Hematopoietic multipotent progenitor cell treated with erythropoietin and hydrocortisone succinate and interleukin-3 and kit ligand, for 15 days (in vitro differentiated cells): ENCODE data around the gene ANKS1B.

ENCODE experiments used
- DNase-seq: peaks from one replicate; pipeline ENCODE4 v3.0.0-alpha.2; 2015; ENCODE audit warnings: low spot score

ANKS1B gene

GRCh38 chr12:99450036-99450630, 534.6 kb downstream of the ANKS1B start:
- DNase-seq: no peak

DNA sequence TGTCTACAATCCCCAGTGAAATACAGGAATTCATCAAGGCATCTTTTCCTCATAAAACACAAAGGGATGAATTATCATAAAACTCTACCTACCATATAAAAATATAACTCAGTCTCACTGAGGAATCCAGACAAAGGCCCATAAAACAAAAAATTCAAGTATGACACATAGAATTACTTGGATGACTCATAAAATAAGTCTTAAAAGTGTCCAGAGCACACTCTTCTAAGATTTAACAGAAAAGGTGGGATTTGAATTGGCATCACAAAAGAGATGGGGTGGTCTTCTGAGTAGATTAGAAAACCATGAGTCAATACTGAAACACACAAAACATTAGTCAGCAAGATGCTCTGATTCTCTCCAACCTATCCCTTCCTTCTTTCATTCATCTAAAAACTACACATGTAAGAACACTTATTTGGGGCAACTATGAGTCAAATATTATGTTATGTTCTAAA, 539.8 kb downstream of the ANKS1B start:
- no peak for DNase-seq

DNA sequence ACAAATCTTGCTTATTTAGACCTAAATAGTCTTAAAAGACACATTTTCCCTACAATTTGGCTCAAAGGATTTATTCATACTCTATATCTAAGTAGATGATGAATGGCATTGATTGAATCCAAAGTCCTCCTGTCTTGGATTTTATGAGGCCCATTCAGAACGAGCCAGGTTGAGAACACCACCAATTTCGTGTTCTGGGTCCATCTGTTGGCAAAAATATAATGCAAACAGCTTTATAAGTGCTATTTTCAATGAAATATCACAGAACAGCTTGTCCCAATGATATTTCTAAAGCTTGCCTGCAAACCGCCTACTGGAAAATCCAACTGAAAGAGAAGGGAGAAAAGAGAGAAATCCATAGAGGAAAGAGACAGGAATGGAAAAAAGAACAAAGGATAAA, 542.0 kb downstream of the ANKS1B start:
- DNase-seq: no peak

DNA sequence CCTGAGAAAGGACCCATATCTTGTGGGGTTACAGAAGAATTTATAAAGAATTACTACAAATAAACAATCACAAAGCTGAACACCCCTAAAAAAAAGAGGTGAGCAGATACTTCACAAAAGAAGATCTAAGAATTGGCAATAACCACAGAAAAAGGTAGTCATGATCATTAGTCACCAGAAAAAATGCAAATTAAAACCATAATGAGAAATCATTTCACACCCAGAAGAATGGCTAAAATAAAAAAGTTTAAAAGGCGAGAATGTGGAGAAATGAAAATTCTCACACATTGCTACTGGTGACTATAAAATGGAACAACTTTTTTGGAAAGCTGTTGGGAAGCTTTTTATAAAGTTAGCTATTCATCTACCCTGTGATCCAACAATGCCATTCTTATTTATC, 545.3 kb downstream of the ANKS1B start:
- no peak for DNase-seq

GRCh38 chr12:99436584-99436983, 548.2 kb downstream of the ANKS1B start:
- no peak for DNase-seq

- no peak for DNase-seq
Observed at GRCh38 chr12:99435095-99435791, 549.5 kb downstream of the ANKS1B start.

DNA sequence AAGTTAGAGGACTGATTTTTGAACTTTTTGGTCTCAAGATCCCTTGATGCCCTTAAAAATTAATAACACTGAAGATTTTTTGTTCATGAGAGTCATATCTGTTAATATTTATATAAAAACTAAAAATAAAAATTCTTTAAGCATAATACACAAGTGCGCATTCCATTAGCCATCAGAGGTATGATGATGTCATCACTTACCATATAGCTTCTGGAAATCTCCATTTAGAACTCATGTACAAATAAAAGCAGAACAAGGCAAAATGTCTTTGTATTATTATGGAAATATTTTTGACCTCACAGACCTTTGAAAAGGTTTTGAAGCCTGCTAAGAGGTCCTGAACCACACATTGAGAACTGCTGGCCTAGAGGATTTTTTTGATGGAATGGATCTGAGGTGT, 551.6 kb downstream of the ANKS1B start:
- no peak for DNase-seq

- DNase-seq: no peak
Observed at GRCh38 chr12:99431203-99431602, 553.5 kb downstream of the ANKS1B start.

DNA sequence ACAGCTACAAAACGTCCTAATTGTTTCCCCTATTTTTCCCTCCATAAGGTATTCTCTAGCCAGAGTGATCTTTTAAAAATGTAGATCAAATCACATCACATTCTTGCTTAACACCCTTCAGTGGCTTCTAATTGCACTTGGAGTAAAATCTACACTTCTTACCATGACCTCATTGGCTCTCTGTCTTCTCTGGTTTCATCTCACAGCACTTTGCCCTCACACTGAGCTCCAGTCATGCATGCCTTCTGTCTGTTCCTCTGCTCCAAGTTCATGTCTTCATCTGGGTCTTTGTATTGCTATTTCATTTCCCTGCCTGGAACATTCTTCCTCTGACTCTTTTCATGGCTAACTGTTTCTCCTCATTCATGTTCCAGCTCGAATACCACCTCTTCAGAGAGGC, 557.6 kb downstream of the ANKS1B start:
- no peak for DNase-seq

GRCh38 chr12:99418379-99418778, 566.4 kb downstream of the ANKS1B start:
- no peak for DNase-seq

DNA sequence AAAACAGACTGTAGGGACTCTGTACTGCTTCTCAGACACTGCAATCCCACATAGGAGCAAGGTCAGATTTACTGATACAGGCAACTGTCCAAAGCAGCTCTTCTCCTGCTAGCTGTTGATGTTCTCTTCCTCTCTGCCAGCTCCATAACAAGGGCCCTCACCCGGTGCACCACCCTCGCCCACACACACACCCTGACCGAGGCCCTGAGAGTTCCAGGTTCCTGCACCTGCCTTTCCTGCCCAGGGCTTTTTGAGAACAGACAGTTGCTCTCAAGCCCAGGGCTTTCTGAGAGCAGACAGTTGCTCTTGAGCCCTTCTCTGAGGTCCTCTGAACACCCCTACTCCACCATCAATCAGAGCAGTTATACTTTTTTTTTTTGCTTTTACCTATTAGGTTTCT, 571.0 kb downstream of the ANKS1B start:
- no peak for DNase-seq

DNA sequence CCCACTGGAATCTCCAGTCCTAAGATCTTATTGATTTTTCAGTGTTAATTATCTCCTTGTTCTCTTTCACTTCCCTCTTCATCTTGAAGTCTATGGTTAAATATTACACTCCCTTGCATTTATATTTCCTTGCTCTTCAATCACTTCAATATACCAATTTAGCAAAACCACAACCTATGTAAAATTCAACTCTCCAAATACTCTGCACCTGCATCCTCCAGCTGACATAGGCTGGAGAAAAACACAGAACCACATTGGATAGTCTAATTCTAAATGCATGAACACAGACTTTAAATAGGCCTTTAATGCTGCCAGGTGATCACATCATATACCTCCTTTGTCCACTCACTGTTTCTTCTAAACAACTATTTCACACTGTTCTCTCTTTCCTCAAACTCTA, 591.0 kb downstream of the ANKS1B start:
- DNase-seq: no peak

DNA sequence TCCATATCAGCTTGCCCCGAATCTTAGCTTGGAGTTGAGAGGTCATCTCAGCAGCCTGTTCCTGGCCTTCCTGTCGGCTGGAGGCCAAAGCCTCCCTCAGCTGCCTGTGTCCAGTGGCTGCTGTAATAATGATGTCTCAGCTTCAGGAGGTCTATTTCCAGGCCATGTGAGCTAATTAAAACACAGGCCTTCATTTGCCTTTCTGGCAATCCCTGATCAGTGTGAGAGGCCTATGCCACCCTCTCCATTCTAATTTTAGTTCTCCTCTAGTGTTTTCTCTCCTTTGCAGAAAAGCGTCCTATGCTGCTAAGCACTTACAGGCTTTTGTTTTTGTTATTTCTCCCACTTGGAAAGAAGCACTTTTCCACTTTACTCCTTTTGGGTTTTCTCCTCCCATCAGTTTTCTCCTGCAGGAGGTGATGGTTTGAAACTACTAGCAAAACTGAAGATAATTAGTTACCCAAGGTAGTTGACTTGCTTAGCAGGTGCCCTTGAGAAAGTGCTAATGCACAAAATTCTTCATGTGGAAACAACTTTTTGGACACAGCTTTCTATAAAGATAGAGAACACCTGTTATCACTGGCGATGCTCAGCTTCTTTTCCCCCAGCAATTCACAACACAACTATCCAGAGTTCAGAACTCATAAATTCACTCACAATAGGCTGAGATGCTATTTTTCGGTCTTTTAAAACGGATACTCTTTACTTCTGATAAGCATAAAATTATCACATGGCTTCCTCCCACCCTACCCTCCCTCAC, 592.5 kb downstream of the ANKS1B start:
- no peak for DNase-seq

DNA sequence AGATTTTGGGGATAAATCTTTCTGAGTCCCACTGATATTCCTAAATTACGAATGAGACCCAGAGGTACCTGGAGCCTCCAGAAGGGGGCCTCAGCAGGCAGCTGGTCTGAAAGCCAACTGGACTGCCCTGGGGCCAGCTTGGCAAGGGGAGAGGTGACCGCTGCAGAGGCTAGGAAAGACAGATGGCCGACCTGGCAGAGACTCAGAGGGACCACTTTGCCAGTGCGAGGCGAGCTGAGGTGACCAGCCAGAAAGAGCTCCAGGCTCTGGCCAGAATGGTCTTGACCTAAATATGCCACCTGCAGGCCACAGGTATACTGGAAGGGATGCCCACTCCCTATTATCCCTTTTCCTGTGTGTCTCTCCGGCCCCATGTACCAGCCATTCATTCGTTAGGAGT, 594.0 kb downstream of the ANKS1B start:
- DNase-seq: no peak

GRCh38 chr12:99389751-99390150, 595.0 kb downstream of the ANKS1B start:
- DNase-seq: no peak

GRCh38 chr12:99388671-99389195, 596.0 kb downstream of the ANKS1B start:
- DNase-seq: no peak

DNA sequence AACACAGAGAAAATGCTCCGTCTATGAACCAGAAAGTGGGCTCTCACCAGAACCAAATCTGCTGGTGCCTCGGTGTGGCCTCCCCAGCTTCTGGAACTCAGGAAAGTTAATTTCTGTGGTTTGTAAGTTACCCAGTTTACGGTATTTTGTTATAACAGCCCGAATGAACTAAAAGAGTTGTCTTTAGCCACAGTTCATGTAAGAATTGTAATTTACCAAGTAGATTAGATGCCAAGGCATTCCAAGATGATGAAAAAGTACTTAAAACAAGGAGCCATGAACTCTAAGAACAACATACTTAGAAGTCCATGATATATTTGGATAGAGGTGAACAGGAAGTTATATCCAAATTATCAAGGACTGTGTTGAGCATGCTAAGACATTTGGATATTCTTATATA, 597.1 kb downstream of the ANKS1B start:
- no peak for DNase-seq

DNA sequence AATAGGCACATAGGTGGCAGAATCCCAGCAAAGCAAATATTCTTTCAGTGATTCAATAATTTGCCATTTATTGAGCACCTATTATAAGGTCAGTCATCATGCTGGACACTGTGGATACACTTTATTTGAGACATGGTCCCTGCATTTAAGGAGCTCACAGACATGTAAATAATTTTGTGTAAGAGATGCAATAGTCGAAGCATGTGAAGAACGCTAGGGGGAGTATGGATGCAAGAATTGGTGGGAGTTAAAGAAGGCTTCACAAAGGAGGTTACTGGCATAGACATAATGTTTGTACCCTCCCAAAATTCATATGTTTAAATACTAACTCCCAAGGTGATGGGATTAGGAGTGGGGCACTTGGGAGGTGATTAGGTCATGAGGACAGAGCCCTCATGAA, 597.8 kb downstream of the ANKS1B start:
- DNase-seq: no peak

- no peak for DNase-seq
Observed at GRCh38 chr12:99383258-99383657, 601.5 kb downstream of the ANKS1B start.

- DNase-seq: no peak
Observed at GRCh38 chr12:99381992-99382391, 602.7 kb downstream of the ANKS1B start.

GRCh38 chr12:99380701-99381100, 604.0 kb downstream of the ANKS1B start:
- DNase-seq: no peak

DNA sequence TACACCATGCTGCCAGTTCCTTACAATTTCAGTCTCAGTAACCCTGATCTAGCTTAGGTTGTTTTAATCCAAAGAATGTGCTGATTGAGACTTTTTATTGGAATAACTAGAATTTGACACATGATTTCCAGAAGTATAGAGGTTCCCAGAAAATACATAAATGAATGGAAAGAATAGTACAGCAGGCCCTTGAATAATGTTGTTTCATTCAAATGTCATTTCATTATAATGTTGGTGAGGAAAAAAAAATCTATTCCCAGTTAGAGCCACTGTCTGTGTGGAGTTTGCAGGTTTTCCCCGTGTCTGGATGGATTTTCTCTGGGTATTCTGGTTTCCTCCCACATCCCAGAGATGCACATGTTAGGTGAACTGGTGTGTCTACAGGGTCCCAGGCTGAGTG, 610.7 kb downstream of the ANKS1B start:
- no peak for DNase-seq
